Natural killer cell treated with Interleukin-12 subunit alpha and Interleukin-12 subunit beta and Interleukin-15 and Interleukin-18, amount 100 ng/mL, for 72 hours (primary cell): Measurements from ENCODE around the gene TRPM3. TPM values are rescaled to one million over a fixed set of nuclear protein-coding genes. Genes with fewer than 3 reads are reported as not detected.

Experiments used
- ATAC-seq, 2 donors: fragments of 150-1000 bp; cut with Tn5 transposase in 1 of 2; sonication (Bioruptor Pico), chemical (Tn5 transposase) in 1 of 2; 2 replicates each; pipeline ENCODE4 v1.10.0; 2021
- DNase-seq: peaks from one replicate; pipeline ENCODE4 v3.0.0; 2022; ENCODE audit warnings: low spot score
- H3K27ac Mint-ChIP-seq, 2 donors: 1 replicate in 1 of 2; 2 replicates in 1 of 2; pipeline ENCODE4 v1.8.0; 2022; ENCODE audit warnings: mixed read lengths in 2 of 2, mild to moderate bottlenecking in 1 of 2, moderate library complexity in 1 of 2
- H3K27me3 Mint-ChIP-seq, 2 donors: 1 replicate in 1 of 2; 2 replicates in 1 of 2; pipeline ENCODE4 v1.8.0; 2022; ENCODE audit warnings: mixed read lengths in 2 of 2
- H3K36me3 Mint-ChIP-seq: one replicate; pipeline ENCODE4 v1.8.0; 2022; ENCODE audit warnings: mixed read lengths
- H3K4me1 Mint-ChIP-seq, 2 donors: 1 replicate in 1 of 2; 2 replicates in 1 of 2; pipeline ENCODE4 v1.8.0; 2022; ENCODE audit warnings: low read depth in 2 of 2, mixed read lengths in 2 of 2, mild to moderate bottlenecking in 1 of 2
- H3K4me3 Mint-ChIP-seq: one replicate; pipeline ENCODE4 v1.8.0; 2022; ENCODE audit warnings: mixed read lengths
- H3K9me3 Mint-ChIP-seq: 2 replicates; pipeline ENCODE4 v1.8.0; 2022; ENCODE audit warnings: mixed read lengths
- total RNA-seq, 2 donors: library from RNA; stranded (reverse); gene quantifications; one replicate each; pipeline ENCODE4 v1.2.3, GENCODE V29; 2022

The TRPM3 gene
- total RNA-seq, 2 donors from 2014 or later, result not detected

- Mint-ChIP-seq H3K27me3 (no peaks in the 10 kb centered on the region), H3K9me3 (peaks cover 11% of the 10 kb centered on the region), H3K27ac (no peak overlapping the region), H3K4me3 (no peak overlapping the region), H3K4me1 (no peaks in the 10 kb centered on the region), H3K36me3 (peaks cover 14% of the 10 kb centered on the region)
- DNase-seq (no peak), ATAC-seq (no peak)
Observed at GRCh38 chr9:71004196-71004595, 117.2 kb downstream of the TRPM3 start.

GRCh38 chr9:71003346-71003745, 118.1 kb downstream of the TRPM3 start:
- no peak for DNase-seq
- Mint-ChIP-seq H3K9me3 (peaks cover 11% of the 10 kb centered on the region), H3K36me3 (peaks cover 14% of the 10 kb centered on the region), H3K27me3 (no peaks in the 10 kb centered on the region), H3K27ac (no peak overlapping the region), H3K4me3 (no peak overlapping the region), H3K4me1 (no peaks in the 10 kb centered on the region)
- ATAC-seq, result no peak

GRCh38 chr9:71001780-71002386, 119.5 kb downstream of the TRPM3 start:
- Mint-ChIP-seq H3K4me3 (no peak overlapping the region), H3K9me3 (peaks cover 7% of the 10 kb centered on the region), H3K27me3 (no peaks in the 10 kb centered on the region), H3K36me3 (peaks cover 14% of the 10 kb centered on the region), H3K4me1 (no peaks in the 10 kb centered on the region), H3K27ac (no peak overlapping the region)
- ATAC-seq (no peak), DNase-seq (no peak)

- no peak overlapping the region for H3K4me3 Mint-ChIP-seq
- ATAC-seq (no peak), DNase-seq (no peak)
- H3K27ac Mint-ChIP-seq, result no peak overlapping the region
- H3K27me3 Mint-ChIP-seq, result peaks cover 0 to 3% of the 10 kb centered on the region in 2 donors
- H3K4me1 Mint-ChIP-seq, result no peaks in the 10 kb centered on the region
- no peaks in the 10 kb centered on the region for H3K36me3 Mint-ChIP-seq
- H3K9me3 Mint-ChIP-seq, result no peaks in the 10 kb centered on the region
Observed at GRCh38 chr9:70998962-70999361, 122.5 kb downstream of the TRPM3 start.

GRCh38 chr9:70995511-70995910, 125.9 kb downstream of the TRPM3 start:
- Mint-ChIP-seq H3K27me3 (peaks cover 0 to 3% of the 10 kb centered on the region in 2 donors), H3K4me3 (no peak overlapping the region)

GRCh38 chr9:70994582-70994981, 126.8 kb downstream of the TRPM3 start:
- peaks cover 3% of the 10 kb centered on the region for H3K9me3 Mint-ChIP-seq
- no peaks in the 10 kb centered on the region for H3K4me1 Mint-ChIP-seq
- no peak overlapping the region for H3K4me3 Mint-ChIP-seq
- peaks cover 0 to 3% of the 10 kb centered on the region in 2 donors for H3K27me3 Mint-ChIP-seq
- no peak for ATAC-seq
- H3K36me3 Mint-ChIP-seq, result no peaks in the 10 kb centered on the region
- no peak for DNase-seq
- no peak overlapping the region for H3K27ac Mint-ChIP-seq

More at GRCh38 chr9:70995511-70995910, 125.9 kb downstream of the TRPM3 start:
- no peaks in the 10 kb centered on the region for H3K4me1 Mint-ChIP-seq
- H3K27ac Mint-ChIP-seq, result no peak overlapping the region
- no peaks in the 10 kb centered on the region for H3K36me3 Mint-ChIP-seq
- H3K9me3 Mint-ChIP-seq, result peaks cover 3% of the 10 kb centered on the region
- no peak for DNase-seq
- no peak for ATAC-seq

- no peak for DNase-seq
- Mint-ChIP-seq H3K27me3 (no peaks in the 10 kb centered on the region), H3K27ac (no peak overlapping the region), H3K4me1 (no peaks in the 10 kb centered on the region), H3K9me3 (peaks cover 7% of the 10 kb centered on the region), H3K36me3 (no peaks in the 10 kb centered on the region), H3K4me3 (no peak overlapping the region)
- ATAC-seq, result no peak
Observed at GRCh38 chr9:70988551-70988950, 132.9 kb downstream of the TRPM3 start.

- Mint-ChIP-seq H3K27me3 (no peaks in the 10 kb centered on the region), H3K4me3 (no peak overlapping the region), H3K9me3 (peaks cover 11% of the 10 kb centered on the region), H3K27ac (no peak overlapping the region), H3K4me1 (no peaks in the 10 kb centered on the region), H3K36me3 (peaks cover 4% of the 10 kb centered on the region)
- no peak for ATAC-seq
- no peak for DNase-seq
Observed at GRCh38 chr9:70987986-70988385, 133.4 kb downstream of the TRPM3 start.

- no peak for ATAC-seq
- Mint-ChIP-seq H3K9me3 (peaks cover 12% of the 10 kb centered on the region), H3K36me3 (peaks cover 5% of the 10 kb centered on the region), H3K4me1 (no peaks in the 10 kb centered on the region), H3K4me3 (no peak overlapping the region), H3K27me3 (no peaks in the 10 kb centered on the region), H3K27ac (no peak overlapping the region)
- no peak for DNase-seq
Observed at GRCh38 chr9:70986984-70987383, 134.4 kb downstream of the TRPM3 start.

- Mint-ChIP-seq H3K27me3 (no peaks in the 10 kb centered on the region), H3K36me3 (peaks cover 5% of the 10 kb centered on the region), H3K4me3 (no peak overlapping the region), H3K27ac (no peak overlapping the region), H3K9me3 (peaks cover 9% of the 10 kb centered on the region), H3K4me1 (no peaks in the 10 kb centered on the region)
- no peak for ATAC-seq
- no peak for DNase-seq
Observed at GRCh38 chr9:70983723-70984295, 137.6 kb downstream of the TRPM3 start.

- peaks cover 15% of the 10 kb centered on the region for H3K9me3 Mint-ChIP-seq
- no peak for DNase-seq
- peaks cover 5% of the 10 kb centered on the region for H3K36me3 Mint-ChIP-seq
- no peak overlapping the region for H3K4me3 Mint-ChIP-seq
- no peak for ATAC-seq
- no peaks in the 10 kb centered on the region for H3K4me1 Mint-ChIP-seq
- no peaks in the 10 kb centered on the region for H3K27me3 Mint-ChIP-seq
- no peak overlapping the region for H3K27ac Mint-ChIP-seq
Observed at GRCh38 chr9:70981312-70981711, 140.1 kb downstream of the TRPM3 start.

GRCh38 chr9:70979966-70980365, 141.5 kb downstream of the TRPM3 start:
- peaks cover 14% of the 10 kb centered on the region for H3K9me3 Mint-ChIP-seq
- DNase-seq (no peak), ATAC-seq (no peak)
- H3K27me3 Mint-ChIP-seq, result no peaks in the 10 kb centered on the region
- H3K4me1 Mint-ChIP-seq, result no peaks in the 10 kb centered on the region
- no peak overlapping the region for H3K27ac Mint-ChIP-seq
- no peak overlapping the region for H3K4me3 Mint-ChIP-seq
- H3K36me3 Mint-ChIP-seq, result peaks cover 5% of the 10 kb centered on the region

GRCh38 chr9:70978085-70978484, 143.3 kb downstream of the TRPM3 start:
- ATAC-seq, result no peak

GRCh38 chr9:70975821-70976220, 145.6 kb downstream of the TRPM3 start:
- no peak for DNase-seq
- no peak overlapping the region for H3K4me3 Mint-ChIP-seq

More at GRCh38 chr9:70978085-70978484, 143.3 kb downstream of the TRPM3 start:
- Mint-ChIP-seq H3K4me1 (no peaks in the 10 kb centered on the region), H3K9me3 (peaks cover 8% of the 10 kb centered on the region), H3K4me3 (no peak overlapping the region), H3K36me3 (peaks cover 2% of the 10 kb centered on the region), H3K27ac (no peak overlapping the region), H3K27me3 (no peaks in the 10 kb centered on the region)
- DNase-seq, result no peak

GRCh38 chr9:70971723-70972122, 149.7 kb downstream of the TRPM3 start:
- no peaks in the 10 kb centered on the region for H3K4me1 Mint-ChIP-seq

More at GRCh38 chr9:70975821-70976220, 145.6 kb downstream of the TRPM3 start:
- Mint-ChIP-seq H3K4me1 (no peaks in the 10 kb centered on the region), H3K27me3 (no peaks in the 10 kb centered on the region), H3K36me3 (no peaks in the 10 kb centered on the region), H3K9me3 (peaks cover 6% of the 10 kb centered on the region), H3K27ac (no peak overlapping the region)
- ATAC-seq, result no peak

More at GRCh38 chr9:70971723-70972122, 149.7 kb downstream of the TRPM3 start:
- Mint-ChIP-seq H3K9me3 (peaks cover 2% of the 10 kb centered on the region), H3K27ac (no peak overlapping the region), H3K27me3 (no peaks in the 10 kb centered on the region), H3K36me3 (no peaks in the 10 kb centered on the region), H3K4me3 (no peak overlapping the region)
- no peak for ATAC-seq
- DNase-seq, result no peak
